Adrenal gland (tissue), 12 donors: ENCODE data around the gene HDAC11. TPM values are rescaled to one million over a fixed set of nuclear protein-coding genes. Genes with fewer than 3 reads are reported as not detected.

ENCODE experiments used
- DNase-seq, 7 donors: peaks; one replicate each; pipeline ENCODE4 v3.0.0-alpha.2; 2019 to 2020
- H3K27ac ChIP-seq, 5 donors: fragments of 200-600 bp; sonication (generic) in 4 of 5; 1 replicate in 3 of 5; 2 replicates in 2 of 5; pipeline versions ENCODE4 v1.5.1 to v1.8.0; 2016 to 2020; ENCODE audit warnings: mild to moderate bottlenecking in 1 of 5
- H3K27me3 ChIP-seq: fragments of 200-600 bp; 2 replicates; pipeline ENCODE4 v1.8.0; 2021
- H3K36me3 ChIP-seq, 2 donors: fragments of 200-600 bp; replicated peaks in 1 of 2; 1 replicate in 1 of 2; 2 replicates in 1 of 2; pipeline versions ENCODE4 v1.5.1 to v1.8.0; 2018 to 2022
- H3K4me1 ChIP-seq, 2 donors: fragments of 200-600 bp; replicated peaks in 1 of 2; 1 replicate in 1 of 2; 2 replicates in 1 of 2; pipeline versions ENCODE4 v1.5.1 to v1.8.0; 2018 to 2021
- H3K4me3 ChIP-seq, 4 donors: fragments of 200-600 bp; sonication (generic) in 3 of 4; one replicate each; pipeline ENCODE4 v1.5.1; 2016 to 2018
- H3K9me3 ChIP-seq, 3 donors: fragments of 200-600 bp; sonication (generic) in 1 of 3; replicated peaks in 1 of 3; 1 replicate in 2 of 3; 2 replicates in 1 of 3; pipeline versions ENCODE4 v1.5.1 to v1.8.0; 2016 to 2021
- CTCF ChIP-seq, 6 experiments: fragments of 450-650 bp in 4 of 6; fragments of 200-600 bp in 2 of 6; sonication (generic) in 1 of 6; IDR thresholded peaks; 1 replicate in 5 of 6; 2 replicates in 1 of 6; pipeline versions ENCODE4 v1.5.1 to v1.8.0; 2016 to 2021; ENCODE audit warnings: antibody characterized with exemption in 6 of 6, mild to moderate bottlenecking in 2 of 6, moderate library complexity in 1 of 6
- POLR2A ChIP-seq, 2 donors: fragments of 450-650 bp; IDR thresholded peaks; one replicate each; pipeline ENCODE4 v1.6.1; 2017; ENCODE audit warnings: antibody characterized with exemption in 2 of 2, mild to moderate bottlenecking in 2 of 2, moderate library complexity in 1 of 2
- WGBS, 4 donors: extraction: QIAGEN DNeasy Blood & Tissue Kit in 2 of 4; methylation state at CpG; one replicate each; pipeline versions ENCODE4 v1.1.5 to v1.1.7; 2013 to 2017; 5-methylcytosine and 5-hydroxymethylcytosine counted together
- intact Hi-C, 2 donors: fragments of 100-400 bp; cut with DNase I; formaldehyde crosslinking; loops; one replicate each; pipeline versions ENCODE4 v1.14.1 to v1.15.0; 2022 to 2023
- polyA plus RNA-seq, 3 donors: library from polyadenylated mRNA; stranded (reverse); fragments of 200-250 nt in 2 of 3; fragments of 350-450 nt in 1 of 3; fragmentation: Illumina TruSeq in 1 of 3; extraction: RNeasy Lipid Tissue Mini Kit (QIAGEN cat#74804) in 1 of 3; gene quantifications; one replicate each; pipeline ENCODE4 v1.2.3, GENCODE V29; 2013 to 2014
- total RNA-seq, 9 donors: library from RNA; depleted of rRNA in 4 of 9; stranded (reverse); fragments of >200 nt in 4 of 9; fragments of 120-200 nt in 1 of 9; fragmentation: NEBNext Ultra II Directional in 1 of 9; extraction: Animal tissue kit (Norgen Biotek cat#: 25700) in 1 of 9; gene quantifications; one replicate each; pipeline versions ENCODE4 v1.1.0 to v1.2.4, GENCODE V29; 2013 to 2023
- donor health status: healthy with polysubstance abuse.
- donor health status: Bipolar disorder and iron deficiency.
- donor health status: DM: yes; HTN: yes; CAD: no.
- donor health status: DM: no; HTN: no; CAD: no.
- donor health status: DM: no; HTN: no; CAD: no.
- donor health status: DM: yes; HTN: yes; CAD: no.

Gene HDAC11
- total and polyA plus RNA-seq, 12 donors, result 6.9 to 58.0 (median 15.9) TPM

GRCh38 chr3:13535526-13535875 is 55.4 kb downstream of the HDAC11 start:
- DNase-seq, result no peak
- intact Hi-C loops, result no loop called here
- Histone ChIP-seq H3K9me3 (no peaks in the 10 kb centered on the region), H3K4me1 (no peaks in the 10 kb centered on the region), H3K27me3 (no peaks in the 10 kb centered on the region), H3K27ac (no peak overlapping the region), H3K36me3 (no peaks in the 10 kb centered on the region), H3K4me3 (no peak overlapping the region)
- 76 to 88% (median 78%) methylated on average over 10 of the region's 10 CpGs for WGBS, 4 donors
- TF ChIP-seq CTCF (IDR thresholded peaks at IDR 0.05) (no peak), POLR2A (IDR thresholded peaks at IDR 0.05) (no peak)

GRCh38 chr3:13535905-13536304 is 55.8 kb downstream of the HDAC11 start:
- DNase-seq, result no peak
- Histone ChIP-seq H3K27ac (no peak overlapping the region), H3K4me1 (no peaks in the 10 kb centered on the region), H3K4me3 (no peak overlapping the region), H3K9me3 (no peaks in the 10 kb centered on the region), H3K36me3 (no peaks in the 10 kb centered on the region), H3K27me3 (no peaks in the 10 kb centered on the region)
- intact Hi-C loops, result no loop called here
- WGBS, 4 donors, result 76 to 86% (median 77%) methylated on average over 7 to 9 of the region's 9 CpGs
- no peak for TF ChIP-seq CTCF (IDR thresholded peaks at IDR 0.05)
- TF ChIP-seq POLR2A (IDR thresholded peaks at IDR 0.05), result no peak

- WGBS, 4 donors, result 68 to 88% (median 80%) methylated on average over 3 of the region's 3 CpGs; no CpG with 5 or more reads in 1 of the 4 donors
- TF ChIP-seq CTCF (IDR thresholded peaks at IDR 0.05), result no peak
- TF ChIP-seq POLR2A (IDR thresholded peaks at IDR 0.05), result no peak
Measured at GRCh38 chr3:13536432-13536831, 56.3 kb downstream of the HDAC11 start.

GRCh38 chr3:13536832-13537231 is 56.7 kb downstream of the HDAC11 start:
- H3K27me3 ChIP-seq, result no peaks in the 10 kb centered on the region
- intact Hi-C loops, result no loop called here
- DNase-seq, result no peak
- H3K27ac ChIP-seq, result no peak overlapping the region
- 25 to 41% (median 27%) methylated on average over 8 of the region's 8 CpGs for WGBS, 4 donors
- no peaks in the 10 kb centered on the region for H3K36me3 ChIP-seq
- no peaks in the 10 kb centered on the region for H3K4me1 ChIP-seq
- TF ChIP-seq CTCF (IDR thresholded peaks at IDR 0.05) (no peak), POLR2A (IDR thresholded peaks at IDR 0.05) (no peak)
- no peaks in the 10 kb centered on the region for H3K9me3 ChIP-seq
- no peak overlapping the region for H3K4me3 ChIP-seq

More at GRCh38 chr3:13536432-13536831, 56.3 kb downstream of the HDAC11 start:
- no peak overlapping the region for H3K27ac ChIP-seq
- H3K36me3 ChIP-seq, result no peaks in the 10 kb centered on the region
- H3K4me3 ChIP-seq, result no peak overlapping the region
- intact Hi-C loops, result no loop called here
- no peaks in the 10 kb centered on the region for H3K27me3 ChIP-seq
- H3K4me1 ChIP-seq, result no peaks in the 10 kb centered on the region
- H3K9me3 ChIP-seq, result no peaks in the 10 kb centered on the region
- no peak for DNase-seq
